Left ventricle myocardium superior (tissue), 1 donor: ENCODE data around the gene ZBTB7C. TPM values are rescaled to one million over a fixed set of nuclear protein-coding genes. Genes with fewer than 3 reads are reported as not detected.

ENCODE experiments used
- ATAC-seq: fragments of 200-7000 bp; cut with Tn5 transposase; one replicate; pipeline ENCODE4 v1.9.1; 2020; ENCODE audit warnings: mild to moderate bottlenecking, moderate library complexity
- DNase-seq: peaks from one replicate; pipeline ENCODE4 v3.0.0-alpha.2; 2020
- intact Hi-C: fragments of 100-400 bp; cut with micrococcal nuclease; formaldehyde crosslinking; loops from one replicate; pipeline ENCODE4 v1.11.0; 2022
- total RNA-seq: library from RNA; stranded (reverse); fragmentation: NEBNext Ultra II Directional; extraction: Animal tissue kit (Norgen Biotek cat#: 25700); gene quantifications from one replicate; pipeline ENCODE4 v1.2.1, GENCODE V29; 2021
- donor health status: DM: no; HTN: yes; CAD: no; lungs with severe emphysema.

ZBTB7C gene
- total RNA-seq, 1 donor from 2014 or later = 2.1 TPM

- intact Hi-C loops = no loop called here
- ATAC-seq (no peak), DNase-seq (no peak)
Observed at GRCh38 chr18:48122816-48123215, 286.4 kb downstream of the ZBTB7C start.

DNA sequence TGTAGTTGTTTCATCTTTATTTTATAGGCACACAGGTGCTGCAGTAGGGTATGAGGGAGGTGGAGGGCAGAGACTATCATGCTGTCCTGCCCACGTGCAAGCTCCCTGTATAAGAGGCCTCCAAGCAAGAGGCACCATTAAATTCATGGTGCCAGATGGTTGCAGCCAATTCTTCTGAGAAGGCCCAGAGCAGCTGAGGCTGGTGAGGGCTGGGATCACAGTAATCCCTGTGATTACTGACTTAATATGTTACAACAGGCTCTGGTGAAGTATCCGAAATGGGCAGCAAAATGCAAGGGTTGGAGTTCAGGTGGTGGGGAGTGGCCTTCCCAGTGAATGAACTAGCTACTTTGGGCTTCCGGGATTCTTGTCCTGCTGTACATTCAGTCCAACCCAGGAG, 286.8 kb downstream of the ZBTB7C start:
- intact Hi-C loops = no loop called here
- no peak for ATAC-seq
- no peak for DNase-seq

- intact Hi-C loops = no loop called here
Observed at GRCh38 chr18:48121752-48122151, 287.4 kb downstream of the ZBTB7C start.

DNA sequence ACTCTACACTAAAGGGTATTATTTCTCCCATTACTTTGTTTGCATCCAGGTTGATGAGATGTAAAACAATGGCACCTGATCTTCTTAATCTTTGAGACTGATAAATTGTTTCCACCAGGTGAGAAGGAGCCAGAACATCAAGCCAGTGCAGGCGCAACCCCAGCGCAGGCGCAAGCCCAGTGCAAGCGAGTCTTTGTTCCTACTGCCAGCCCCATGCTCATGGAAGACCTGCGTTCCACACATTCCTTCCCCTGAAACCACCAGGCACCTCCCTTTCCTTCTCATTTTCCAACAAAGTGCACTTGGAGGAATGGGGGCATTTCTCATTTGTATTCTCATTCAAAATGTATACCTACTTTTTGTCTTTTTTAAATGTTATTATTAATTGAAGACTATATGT, 290.0 kb downstream of the ZBTB7C start:
- ATAC-seq (no peak), DNase-seq (no peak)
- intact Hi-C loops = no loop called here

More at GRCh38 chr18:48121752-48122151, 287.4 kb downstream of the ZBTB7C start:
- DNase-seq = no peak
- ATAC-seq = no peak

- DNase-seq (no peak), ATAC-seq (no peak)
- intact Hi-C loops = no loop called here
Observed at GRCh38 chr18:48116873-48117630, 292.1 kb downstream of the ZBTB7C start.

DNA sequence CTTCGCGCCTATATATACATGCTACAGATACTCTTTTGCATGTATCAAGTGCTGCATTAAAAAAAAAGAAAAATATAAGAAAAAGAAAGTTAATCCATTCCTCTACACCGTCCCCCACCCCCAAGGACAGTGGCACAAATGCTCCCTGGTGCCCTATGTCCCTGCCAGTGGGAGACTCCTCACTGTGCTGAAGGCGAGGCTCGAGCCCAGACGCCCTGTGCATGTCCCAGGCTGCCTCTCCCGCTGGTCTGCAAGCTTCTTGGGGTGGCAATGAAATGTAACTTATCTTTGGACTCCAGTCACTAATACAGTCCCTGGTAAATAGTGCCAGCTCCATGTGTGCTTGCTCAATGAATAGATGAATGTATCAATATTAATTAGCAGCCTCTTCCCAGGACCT, 293.2 kb downstream of the ZBTB7C start:
- no peak for ATAC-seq

GRCh38 chr18:48113691-48114090, 295.5 kb downstream of the ZBTB7C start:
- DNase-seq = no peak
- intact Hi-C loops = no loop called here
- no peak for ATAC-seq

More for the DNA sequence above, 293.2 kb downstream of the ZBTB7C start:
- no peak for DNase-seq
- intact Hi-C loops = no loop called here

GRCh38 chr18:48111587-48111986, 297.6 kb downstream of the ZBTB7C start:
- intact Hi-C loops = no loop called here
- DNase-seq (no peak), ATAC-seq (no peak)

DNA sequence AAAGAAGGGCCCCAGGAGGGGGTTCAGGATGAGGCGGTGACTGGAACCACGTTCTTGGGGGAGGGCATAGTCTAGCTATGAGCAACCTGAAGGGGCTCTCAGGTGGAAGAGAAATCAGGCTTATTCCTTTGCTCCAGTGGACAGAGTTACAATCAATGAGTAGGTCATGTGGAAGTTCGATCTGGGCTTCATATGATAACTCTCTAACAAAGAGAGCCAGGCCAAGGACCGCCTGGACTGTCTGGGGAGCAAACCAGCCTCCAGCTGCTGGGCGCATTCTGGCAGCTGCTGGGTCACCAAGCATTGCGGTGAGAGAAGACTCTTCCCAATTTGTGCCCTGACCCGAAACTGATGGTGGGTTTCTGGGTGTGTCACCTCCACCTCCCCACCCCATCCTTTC, 298.4 kb downstream of the ZBTB7C start:
- ATAC-seq (no peak), DNase-seq (no peak)
- intact Hi-C loops = no loop called here

DNA sequence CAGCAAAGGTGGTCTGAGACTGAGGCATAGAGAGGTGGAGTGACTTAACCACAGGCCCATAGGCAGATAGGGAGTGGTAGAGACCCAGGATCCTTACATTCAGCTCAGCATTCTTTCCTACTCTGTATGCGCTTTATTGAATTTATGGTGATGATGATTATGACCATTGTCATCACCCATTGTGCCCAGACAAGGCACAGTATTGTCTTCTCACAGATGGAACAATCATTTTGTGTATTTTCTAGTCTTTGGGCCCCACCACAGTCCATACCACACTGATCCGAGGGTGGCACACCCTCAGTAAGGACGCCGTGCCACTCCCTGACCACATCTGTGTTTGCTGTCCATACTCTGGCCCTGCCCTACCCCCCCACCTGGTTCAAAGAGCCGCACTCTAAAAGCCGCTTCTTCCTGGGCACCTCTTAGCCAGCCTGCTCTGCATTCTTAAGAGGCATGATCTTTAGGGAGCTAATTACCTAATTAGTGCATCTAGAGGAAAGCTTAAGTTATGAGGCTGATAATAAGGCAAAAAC, 299.2 kb downstream of the ZBTB7C start:
- no peak for DNase-seq
- ATAC-seq = no peak
- intact Hi-C loops = no loop called here

DNA sequence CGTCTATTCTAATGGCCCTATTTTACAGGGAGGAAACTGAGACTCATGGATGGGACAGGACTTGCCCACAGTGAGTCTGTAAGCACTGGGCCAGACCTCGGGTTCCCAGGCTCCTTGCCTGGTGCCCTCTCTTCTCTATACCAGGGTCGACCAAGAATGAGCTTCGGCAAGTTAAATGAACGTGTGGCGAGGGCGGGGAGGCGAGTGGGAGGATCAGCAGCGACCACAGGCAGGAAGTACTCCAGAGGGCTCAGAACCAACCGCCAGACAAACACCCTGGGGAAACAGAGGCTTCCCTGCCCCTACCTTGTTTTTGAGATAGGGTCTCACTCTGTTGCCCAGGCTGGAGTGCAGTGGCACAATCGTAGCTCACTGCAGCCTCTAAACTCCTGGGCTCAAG, 301.0 kb downstream of the ZBTB7C start:
- intact Hi-C loops = no loop called here
- DNase-seq (no peak), ATAC-seq (no peak)

GRCh38 chr18:48106976-48107781, 302.0 kb downstream of the ZBTB7C start:
- no peak for ATAC-seq
- intact Hi-C loops = no loop called here

GRCh38 chr18:48106498-48106897, 302.7 kb downstream of the ZBTB7C start:
- no peak for DNase-seq
- intact Hi-C loops = no loop called here
- ATAC-seq = no peak

More at GRCh38 chr18:48106976-48107781, 302.0 kb downstream of the ZBTB7C start:
- DNase-seq = no peak

- no peak for DNase-seq
- intact Hi-C loops = no loop called here
- no peak for ATAC-seq
Observed at GRCh38 chr18:48105317-48105716, 303.9 kb downstream of the ZBTB7C start.

GRCh38 chr18:48104705-48105104, 304.5 kb downstream of the ZBTB7C start:
- intact Hi-C loops = no loop called here
- no peak for DNase-seq
- ATAC-seq = no peak

GRCh38 chr18:48100651-48101165, 308.5 kb downstream of the ZBTB7C start:
- ATAC-seq (no peak), DNase-seq (no peak)
- intact Hi-C loops = no loop called here

DNA sequence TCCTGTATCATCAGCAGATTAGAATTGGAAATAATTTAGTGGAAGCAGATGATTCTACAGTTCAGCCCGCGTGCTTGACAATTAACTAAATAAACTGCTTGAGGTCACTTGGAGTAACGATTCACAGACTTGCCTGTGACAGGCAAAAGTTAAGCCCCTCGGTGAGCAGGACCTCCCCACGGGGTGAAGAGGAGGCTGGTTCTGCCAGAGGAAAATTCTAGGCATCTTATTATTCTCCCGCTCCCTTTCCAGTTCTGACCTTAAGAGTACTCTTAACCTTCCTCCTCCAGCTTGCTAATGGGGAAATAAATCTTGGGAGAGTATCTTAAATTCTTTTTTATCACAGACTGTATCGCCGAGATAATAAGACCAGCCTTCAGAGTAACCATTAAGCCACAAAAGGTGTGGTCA, 309.0 kb downstream of the ZBTB7C start:
- intact Hi-C loops = no loop called here
- no peak for ATAC-seq
- no peak for DNase-seq

GRCh38 chr18:48099481-48100164, 309.6 kb downstream of the ZBTB7C start:
- intact Hi-C loops = no loop called here
- ATAC-seq (no peak), DNase-seq (no peak)

DNA sequence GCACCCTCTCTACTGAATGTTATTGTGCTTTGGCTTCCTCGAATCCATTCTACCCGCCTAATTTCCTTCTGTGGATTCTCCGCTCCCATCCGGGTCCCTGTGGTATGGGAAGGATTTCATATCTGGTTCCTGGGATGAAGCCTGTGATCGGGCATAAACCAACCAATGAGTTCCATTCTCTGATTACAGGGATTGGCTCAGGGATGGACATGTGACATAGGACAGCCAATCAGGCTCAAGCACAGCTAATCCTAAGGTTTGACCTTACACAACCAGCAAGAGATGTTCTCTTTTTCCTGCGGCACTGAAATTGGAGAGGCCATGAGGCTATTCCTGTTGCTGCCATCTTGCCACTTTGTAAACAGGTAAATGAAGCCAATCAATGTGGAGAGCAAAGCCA, 310.6 kb downstream of the ZBTB7C start:
- ATAC-seq (no peak), DNase-seq (no peak)
- intact Hi-C loops = no loop called here

GRCh38 chr18:48098007-48098406, 311.2 kb downstream of the ZBTB7C start:
- intact Hi-C loops = no loop called here
- ATAC-seq = no peak
- no peak for DNase-seq
